ENCODE measurements around the gene MRAP.

- TF ChIP-seq EZH2 (IDR thresholded peaks at IDR 0.05; ENCODE audit: insufficient read depth, poor library complexity, severe bottlenecking) (no peak), EZH2phosphoT487 (IDR thresholded peaks at IDR 0.05; ENCODE audit: insufficient read depth, low read depth) (no peak)
Observed at GRCh38 chr21:32276671-32277070, 22.0 kb upstream of the MRAP start.

All from GM23248 (cell line).